Forelimb muscle (tissue), 1 donor: Measurements from ENCODE around the gene MTARC1. TPM values are rescaled to one million over a fixed set of nuclear protein-coding genes. Genes with fewer than 3 reads are reported as not detected.

ENCODE experiments used
- DNase-seq: peaks from one replicate; pipeline ENCODE4 v3.0.0-alpha.2; 2013; ENCODE audit warnings: low read depth
- polyA plus RNA-seq: library from polyadenylated mRNA; unstranded; fragments of 120-200 nt; gene quantifications from one replicate; pipeline ENCODE4 v1.2.1, GENCODE V29; 2013; ENCODE audit not compliant: insufficient read length

The MTARC1 gene
- polyA plus RNA-seq = 4.5 TPM

DNA sequence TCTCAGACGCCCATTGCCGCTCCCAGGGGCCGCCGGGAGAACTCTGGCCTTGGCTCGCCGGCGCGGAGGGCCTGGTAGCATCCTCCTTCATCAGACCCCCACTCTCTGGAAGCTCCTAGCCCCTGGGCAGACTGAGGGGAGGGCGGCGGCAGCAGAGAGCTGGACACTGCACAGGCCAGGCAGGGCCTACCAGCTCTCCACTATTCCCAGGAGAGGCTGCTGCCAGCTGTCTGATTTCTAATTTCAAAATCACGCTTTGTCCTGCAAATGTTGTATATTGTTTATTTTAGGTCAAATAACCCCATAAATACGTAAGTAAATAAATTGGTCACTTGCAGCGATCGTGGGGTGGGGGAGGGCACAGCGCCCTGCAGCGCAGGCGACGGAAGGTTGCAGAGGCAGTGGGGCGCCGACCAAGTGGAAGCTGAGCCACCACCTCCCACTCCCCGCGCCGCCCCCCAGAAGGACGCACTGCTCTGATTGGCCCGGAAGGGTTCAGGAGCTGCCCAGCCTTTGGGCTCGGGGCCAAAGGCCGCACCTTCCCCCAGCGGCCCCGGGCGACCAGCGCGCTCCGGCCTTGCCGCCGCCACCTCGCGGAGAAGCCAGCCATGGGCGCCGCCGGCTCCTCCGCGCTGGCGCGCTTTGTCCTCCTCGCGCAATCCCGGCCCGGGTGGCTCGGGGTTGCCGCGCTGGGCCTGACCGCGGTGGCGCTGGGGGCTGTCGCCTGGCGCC is at the start of gene MTARC1:
MTARC1 (plus strand) TSS at position 577 of the 732 bp plus-strand sequence; CDS start at position 609, 32 bp downstream.
- no peak for DNase-seq

- no peak for DNase-seq
These were observed 45.4 kb upstream of the MTARC1 start for GRCh38 chr1:220741349-220741748.

- no peak for DNase-seq
These were observed 44.9 kb upstream of the MTARC1 start for GRCh38 chr1:220741825-220742224.

DNA sequence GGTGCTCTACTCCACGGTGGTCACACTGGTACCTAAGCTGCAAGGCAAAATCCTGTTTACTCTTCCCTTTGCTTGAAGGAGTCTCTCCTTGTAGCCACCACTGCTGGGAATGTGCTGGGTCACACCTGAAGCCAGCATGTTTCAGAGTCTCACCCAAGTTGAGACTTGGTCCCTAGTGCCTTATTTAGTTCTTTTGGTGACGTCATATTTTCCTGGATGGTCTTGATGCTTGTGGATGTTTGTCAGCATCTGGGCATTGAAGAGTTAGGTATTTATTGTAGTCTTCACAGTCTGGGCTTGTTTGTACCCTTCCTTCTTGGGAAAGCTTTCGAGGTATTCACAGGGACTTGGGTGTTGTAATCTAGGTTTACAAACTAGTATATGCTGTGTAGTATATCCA is 44.2 kb upstream of the MTARC1 start:
- DNase-seq = no peak

DNA sequence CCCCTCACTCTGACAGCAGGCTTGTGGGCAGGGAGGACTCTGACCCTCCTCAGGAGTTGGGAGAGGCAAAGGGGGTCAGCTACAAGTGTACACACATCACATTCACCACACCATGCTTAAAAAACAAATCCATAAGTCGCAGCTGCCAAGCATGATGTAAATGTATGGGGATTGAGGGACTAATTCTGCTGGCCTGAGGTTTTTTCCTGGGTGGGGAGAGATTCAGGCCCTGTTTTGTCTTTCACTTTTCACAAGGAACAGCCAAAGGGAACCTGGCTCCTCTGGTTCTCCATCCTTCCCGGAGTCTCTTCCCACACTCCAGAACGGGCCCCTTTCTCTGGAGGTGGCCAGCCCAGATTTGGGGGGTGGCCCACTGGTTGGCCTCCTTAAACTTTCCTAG is 39.9 kb upstream of the MTARC1 start:
- DNase-seq = no peak

GRCh38 chr1:220747437-220748088 is 39.1 kb upstream of the MTARC1 start:
- no peak for DNase-seq

DNA sequence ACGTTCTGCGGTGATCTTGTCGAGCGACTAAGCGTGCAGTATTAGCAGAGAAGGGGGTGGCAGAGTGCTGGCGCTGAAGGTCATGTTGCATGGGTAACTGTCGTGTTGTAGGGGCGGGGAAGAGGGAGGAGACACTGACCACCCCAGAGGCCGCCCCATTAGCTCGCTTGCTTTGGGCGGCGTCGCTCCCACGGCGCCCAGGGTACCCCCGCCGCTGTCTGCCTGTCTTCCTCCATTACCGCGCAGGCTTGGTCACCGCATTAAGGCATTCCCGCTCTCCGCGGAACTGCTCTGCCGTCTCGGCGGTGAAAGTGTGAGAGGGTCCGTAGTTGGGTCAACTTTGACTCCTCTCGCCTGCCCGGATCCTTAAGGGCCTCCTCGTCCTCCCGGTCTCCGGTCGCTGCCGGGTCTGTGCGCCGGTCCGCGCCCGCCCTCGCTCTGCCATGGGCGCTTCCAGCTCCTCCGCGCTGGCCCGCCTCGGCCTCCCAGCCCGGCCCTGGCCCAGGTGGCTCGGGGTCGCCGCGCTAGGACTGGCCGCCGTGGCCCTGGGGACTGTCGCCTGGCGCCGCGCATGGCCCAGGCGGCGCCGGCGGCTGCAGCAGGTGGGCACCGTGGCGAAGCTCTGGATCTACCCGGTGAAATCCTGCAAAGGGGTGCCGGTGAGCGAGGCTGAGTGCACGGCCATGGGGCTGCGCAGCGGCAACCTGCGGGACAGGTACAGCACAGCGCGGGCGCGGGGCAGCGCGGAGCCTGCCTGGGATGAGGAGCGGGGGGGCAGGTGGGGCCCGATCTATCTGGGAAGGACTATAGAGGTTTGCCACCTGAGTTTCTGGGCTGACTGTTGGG is 38.4 kb upstream of the MTARC1 start, which contains the start of gene MTARC2:
MTARC2 (plus strand) TSS at position 234 of the 846 bp plus-strand sequence; CDS start at position 444, 210 bp downstream.
- peak; percentile 58 for DNase-seq

GRCh38 chr1:220748936-220749335 is 37.8 kb upstream of the MTARC1 start:
- DNase-seq = no peak

GRCh38 chr1:220750131-220750515 is 36.6 kb upstream of the MTARC1 start:
- DNase-seq = no peak

DNA sequence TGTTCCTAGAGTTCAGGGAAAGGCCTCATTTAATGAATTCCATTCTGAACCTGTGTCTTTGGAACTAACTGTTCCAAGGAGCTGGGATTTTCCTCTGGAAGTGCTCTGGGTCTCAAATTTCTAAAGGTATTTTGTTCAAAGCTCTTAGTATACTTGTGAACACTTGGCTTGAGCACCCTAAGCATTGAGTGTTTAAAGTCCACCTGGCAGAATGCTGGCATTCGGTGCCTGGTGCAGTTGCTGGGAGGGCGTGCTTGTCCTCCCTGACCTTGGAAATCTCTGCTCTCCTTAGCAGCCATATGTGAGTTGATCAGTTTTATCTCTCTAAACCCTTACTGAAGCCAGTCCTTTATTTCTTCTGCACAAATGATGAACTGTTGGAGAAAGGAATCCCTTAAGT is 35.6 kb upstream of the MTARC1 start:
- DNase-seq = no peak

GRCh38 chr1:220754212-220754917 is 32.3 kb upstream of the MTARC1 start:
- DNase-seq = no peak

DNA sequence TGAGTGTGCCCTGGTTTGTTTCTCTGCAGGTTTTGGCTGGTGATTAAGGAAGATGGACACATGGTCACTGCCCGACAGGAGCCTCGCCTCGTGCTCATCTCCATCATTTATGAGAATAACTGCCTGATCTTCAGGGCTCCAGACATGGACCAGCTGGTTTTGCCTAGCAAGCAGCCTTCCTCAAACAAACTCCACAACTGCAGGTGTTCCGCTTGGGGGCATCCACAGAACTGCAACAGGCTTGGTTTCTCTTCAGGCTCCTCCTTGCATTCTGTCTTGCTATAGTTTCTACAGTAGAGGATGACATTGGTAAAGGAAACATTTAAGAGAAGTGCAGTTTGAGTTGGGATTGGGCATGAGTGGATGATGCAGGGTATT is 31.8 kb upstream of the MTARC1 start:
- DNase-seq = no peak

- no peak for DNase-seq
These were observed 31.4 kb upstream of the MTARC1 start for GRCh38 chr1:220755309-220755708.

GRCh38 chr1:220757441-220757840 is 29.3 kb upstream of the MTARC1 start:
- no peak for DNase-seq

DNA sequence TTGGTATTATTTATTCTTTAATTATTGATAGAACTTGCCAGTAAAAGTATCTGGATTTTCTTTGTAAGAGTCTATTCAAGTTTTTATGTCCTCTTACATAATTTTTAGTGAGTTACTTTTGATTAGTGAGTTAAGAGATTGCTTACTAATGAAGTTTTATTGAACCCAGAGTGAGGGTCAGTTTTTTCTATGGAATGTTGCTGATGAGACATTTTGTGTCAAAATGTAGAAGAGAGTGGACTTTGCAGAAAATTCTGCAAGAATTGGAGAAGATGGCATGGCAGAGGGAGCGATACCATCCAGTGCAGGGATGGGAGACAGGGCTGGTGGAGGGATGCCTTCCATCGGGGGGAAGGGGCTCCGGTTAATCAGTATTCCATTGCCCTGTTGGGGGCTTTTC is 27.6 kb upstream of the MTARC1 start:
- DNase-seq = no peak

DNA sequence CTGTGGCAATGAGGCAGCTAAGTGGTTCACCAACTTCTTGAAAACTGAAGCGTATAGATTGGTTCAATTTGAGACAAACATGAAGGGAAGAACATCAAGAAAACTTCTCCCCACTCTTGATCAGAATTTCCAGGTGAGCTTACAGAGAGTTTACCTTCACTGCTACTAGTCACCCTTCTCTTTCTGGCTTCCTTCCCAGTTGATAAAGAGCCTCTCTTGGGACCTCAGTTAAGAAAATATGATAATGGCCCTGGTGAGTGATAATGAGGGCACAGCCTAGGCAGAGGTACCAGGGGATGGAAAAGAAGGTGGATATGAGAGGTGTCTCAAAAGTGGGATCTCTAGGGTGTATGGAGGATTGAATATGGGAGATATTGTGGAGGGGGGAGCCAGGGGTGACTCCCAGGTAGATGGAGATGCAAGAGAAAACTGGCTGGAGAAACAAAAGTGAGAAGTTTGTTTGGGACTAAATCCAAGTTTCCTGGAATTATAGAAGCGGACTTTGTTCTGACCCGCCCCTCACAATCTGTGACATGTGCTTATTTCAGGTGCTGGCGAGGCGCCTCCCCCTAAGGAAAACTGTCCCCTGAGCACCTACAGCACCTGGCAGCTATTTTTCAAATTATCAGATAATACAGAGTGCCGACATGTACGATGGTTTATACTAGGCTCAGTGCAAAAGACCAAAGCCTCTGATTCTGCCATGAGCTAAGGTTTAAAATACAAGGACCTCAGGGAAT is 24.9 kb upstream of the MTARC1 start:
- no peak for DNase-seq

DNA sequence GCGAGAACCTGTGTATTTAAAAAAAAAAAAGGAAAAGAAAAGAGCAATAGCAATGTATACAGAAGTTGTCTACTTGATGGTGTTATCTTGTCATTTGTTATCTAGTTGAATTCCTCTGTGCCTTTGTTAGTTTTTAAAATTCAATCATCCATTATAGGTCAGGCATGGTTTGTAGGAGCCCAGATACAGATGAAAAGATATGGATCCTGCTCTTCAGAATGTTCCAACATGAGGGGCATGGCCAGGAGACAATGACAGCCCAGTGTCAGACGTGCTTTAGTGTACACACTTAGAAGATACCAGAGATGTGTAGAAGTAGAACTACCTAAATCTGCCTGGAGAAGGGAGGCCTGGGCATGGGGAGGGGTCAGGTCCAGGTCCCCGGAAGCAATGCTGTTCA is 22.0 kb upstream of the MTARC1 start:
- DNase-seq = no peak

DNA sequence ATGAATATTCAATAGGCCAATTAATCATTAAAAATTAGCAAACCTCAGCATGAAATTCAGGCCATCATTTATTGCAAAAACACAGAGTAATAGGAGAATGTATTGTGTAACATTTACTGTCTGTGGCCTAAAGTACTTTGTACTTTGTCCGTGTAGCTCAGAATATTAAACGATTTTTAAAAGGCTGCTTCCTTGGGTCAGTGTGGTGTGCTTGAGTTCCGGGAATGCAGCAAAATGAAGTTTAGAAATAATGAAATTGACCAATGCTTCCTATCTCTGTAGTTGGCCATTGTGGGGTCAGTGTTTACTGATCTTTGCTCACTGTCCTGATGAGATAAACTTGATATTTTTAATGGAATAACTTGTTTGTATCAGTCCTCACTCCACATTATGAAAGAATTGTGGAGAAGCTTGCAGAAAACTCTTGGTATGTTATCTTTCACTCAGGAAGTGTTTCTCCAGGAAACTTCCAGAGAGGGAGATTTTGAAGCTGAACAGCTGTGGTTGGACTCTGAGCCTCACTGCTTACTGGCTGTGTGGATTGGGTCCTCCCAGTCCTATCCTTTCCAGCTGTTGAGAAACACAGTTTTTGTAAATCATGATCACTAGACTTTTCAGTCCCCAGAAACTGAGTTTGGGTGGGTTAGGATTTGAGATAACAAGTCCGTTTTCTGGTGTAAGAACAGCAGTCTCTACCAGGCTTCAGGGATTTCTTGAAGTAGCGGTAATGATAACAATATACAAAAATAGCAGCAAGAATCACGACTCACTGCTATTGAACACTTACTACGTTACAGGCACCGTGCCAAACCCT is 19.2 kb upstream of the MTARC1 start:
- no peak for DNase-seq

GRCh38 chr1:220768126-220768601 is 18.5 kb upstream of the MTARC1 start:
- DNase-seq = no peak

DNA sequence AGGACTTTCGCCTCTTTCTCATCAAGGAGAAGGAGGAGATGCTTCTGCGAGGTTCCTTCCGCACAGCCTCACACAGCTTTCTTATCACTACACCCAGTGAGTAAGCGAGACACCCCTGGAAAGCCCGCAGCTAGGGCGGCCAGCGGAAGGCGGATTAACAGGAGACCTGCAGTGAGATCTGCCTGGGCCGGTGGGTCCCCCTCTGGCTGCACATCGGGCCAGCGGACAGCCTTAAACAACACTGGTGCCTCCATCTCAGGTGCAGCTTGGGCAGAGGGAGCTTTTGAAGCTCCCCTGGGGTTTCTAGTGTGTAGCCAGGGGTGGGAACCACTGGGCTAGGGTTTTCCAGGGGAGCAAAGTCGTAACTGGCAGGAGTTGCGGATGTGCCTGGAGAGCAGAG is 17.5 kb upstream of the MTARC1 start:
- no peak for DNase-seq
